ENCODE results near the gene CES1. TPM values are rescaled to one million over a fixed set of nuclear protein-coding genes. Genes with fewer than 3 reads are reported as not detected.
"Not testable (repeated sequence)": the region's sequence is repeated elsewhere in the genome, so short reads cannot be mapped to it uniquely, and the experiment has no call there.

The CES1 gene
- total RNA-seq, result not detected in 2 replicates

DNA sequence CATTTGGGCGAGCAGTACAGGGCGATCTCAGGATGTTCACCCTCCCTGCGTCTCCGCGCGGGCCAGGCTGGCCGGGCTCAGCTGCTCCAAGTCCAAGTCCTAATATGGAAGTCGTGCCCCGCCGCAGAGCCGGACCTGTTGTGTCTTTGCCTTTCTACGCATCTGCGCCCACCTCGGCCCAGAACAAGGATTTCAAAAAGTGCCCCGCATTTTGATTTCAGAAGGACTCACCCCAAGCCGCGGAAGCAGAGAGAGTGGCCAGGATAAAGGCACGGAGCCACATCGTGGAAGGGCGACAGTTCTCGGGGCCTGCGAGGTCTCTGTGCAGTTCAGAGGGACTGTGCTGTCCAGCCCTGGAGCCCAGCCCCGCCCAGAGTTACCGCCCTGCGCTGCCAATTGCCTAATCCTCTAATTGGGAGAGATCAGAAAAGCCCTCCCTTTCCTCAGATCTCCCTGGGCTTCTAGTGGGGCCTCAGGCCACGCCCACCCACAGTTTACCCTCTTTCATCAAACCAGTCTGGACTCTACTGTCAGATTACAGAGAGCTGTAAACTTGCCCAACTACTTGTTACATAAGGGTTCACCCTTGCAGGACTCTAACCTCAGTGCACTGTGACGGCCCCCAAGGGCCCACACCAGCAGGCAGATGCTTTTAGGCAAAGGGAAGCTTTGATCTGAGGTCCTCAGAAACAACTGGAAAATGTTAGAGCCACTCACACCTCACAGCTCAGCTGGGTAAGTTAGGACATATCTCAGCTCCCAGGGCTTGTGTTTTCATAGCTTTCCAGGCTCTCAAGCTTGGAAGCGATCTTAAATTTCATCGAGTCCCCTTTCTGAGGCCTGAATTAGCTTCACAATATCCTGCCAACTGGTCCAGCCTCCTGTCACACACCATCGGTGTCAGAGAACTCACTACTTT, at the start of gene CES1:
Gene CES1 (minus strand): TSS at position 324 of the 919 bp plus-strand sequence. CDS start 41 bp downstream, at position 283.
- peaks cover 3% of the 10 kb centered on the region for H3K27me3 Mint-ChIP-seq (ENCODE audit: insufficient read depth)
- DNase-seq (ENCODE audit: low spot score), result no peak
- H3K4me3 Mint-ChIP-seq, result no peak within 1 kb of the TSS
- H3K9me3 Mint-ChIP-seq, result no peaks in the 10 kb centered on the region
- no peaks in the 10 kb centered on the region for H3K36me3 Mint-ChIP-seq (ENCODE audit: low read depth)
- H3K27ac Mint-ChIP-seq, result no peak within 1 kb of the TSS
- intact Hi-C loops (cut with micrococcal nuclease), result no loop called here
- H3K4me1 Mint-ChIP-seq (ENCODE audit: low read depth), result no peaks in the 10 kb centered on the region

GRCh38 chr16:55876854-55877253, 44.0 kb upstream of the CES1 start:
- no peaks in the 10 kb centered on the region for H3K36me3 Mint-ChIP-seq (ENCODE audit: low read depth)
- no peaks in the 10 kb centered on the region for H3K9me3 Mint-ChIP-seq
- no peak overlapping the region for H3K4me3 Mint-ChIP-seq
- no peaks in the 10 kb centered on the region for H3K4me1 Mint-ChIP-seq (ENCODE audit: low read depth)
- H3K27me3 Mint-ChIP-seq (ENCODE audit: insufficient read depth), result no peaks in the 10 kb centered on the region
- DNase-seq (ENCODE audit: low spot score), result no peak
- intact Hi-C loops (cut with micrococcal nuclease), result no loop called here
- no peak overlapping the region for H3K27ac Mint-ChIP-seq

GRCh38 chr16:55875273-55875672, 42.4 kb upstream of the CES1 start, which contains the start of gene CES5A:
Gene CES5A (minus strand): TSS chr16:55875373. CDS start chr16:55875221, 152 bp downstream.
- no peaks in the 10 kb centered on the region for H3K27me3 Mint-ChIP-seq (ENCODE audit: insufficient read depth)
- intact Hi-C loops (cut with micrococcal nuclease), result no loop called here

DNA sequence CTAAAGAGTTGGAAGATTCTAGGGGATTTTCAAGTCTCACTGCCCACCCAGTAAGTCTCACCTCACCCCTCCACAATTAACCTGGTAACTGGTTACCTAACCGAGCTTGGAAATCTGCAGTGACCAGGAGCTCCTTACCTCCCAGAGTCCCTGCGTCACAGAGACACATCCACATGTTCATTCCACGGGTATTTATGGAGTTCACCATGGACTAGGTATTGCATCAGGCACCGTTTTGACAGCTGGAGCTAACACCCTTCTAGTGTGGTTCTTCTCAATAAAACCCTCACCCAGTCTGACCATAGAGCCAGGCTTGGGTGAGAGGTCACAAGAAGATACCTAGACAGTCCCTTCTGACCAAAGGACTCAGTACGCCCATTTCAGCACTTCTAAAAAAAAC, 40.2 kb upstream of the CES1 start:
- intact Hi-C loops (cut with micrococcal nuclease), result no loop called here
- no peaks in the 10 kb centered on the region for H3K36me3 Mint-ChIP-seq (ENCODE audit: low read depth)
- no peaks in the 10 kb centered on the region for H3K4me1 Mint-ChIP-seq (ENCODE audit: low read depth)
- peaks cover 3% of the 10 kb centered on the region for H3K27me3 Mint-ChIP-seq (ENCODE audit: insufficient read depth)
- no peaks in the 10 kb centered on the region for H3K9me3 Mint-ChIP-seq
- no peak overlapping the region for H3K4me3 Mint-ChIP-seq
- no peak overlapping the region for H3K27ac Mint-ChIP-seq
- no peak for DNase-seq (ENCODE audit: low spot score)

More at GRCh38 chr16:55875273-55875672, 42.4 kb upstream of the CES1 start, which contains the start of gene CES5A:
- Mint-ChIP-seq H3K27ac (no peak within 1 kb of the TSS), H3K4me3 (no peak within 1 kb of the TSS), H3K36me3 (ENCODE audit: low read depth) (no peaks in the 10 kb centered on the region), H3K4me1 (ENCODE audit: low read depth) (no peaks in the 10 kb centered on the region), H3K9me3 (no peaks in the 10 kb centered on the region)
- no peak for DNase-seq (ENCODE audit: low spot score)

GRCh38 chr16:55872130-55872529, 39.2 kb upstream of the CES1 start:
- Mint-ChIP-seq H3K27ac (no peak overlapping the region), H3K4me1 (ENCODE audit: low read depth) (no peaks in the 10 kb centered on the region), H3K27me3 (ENCODE audit: insufficient read depth) (peaks cover 3% of the 10 kb centered on the region), H3K9me3 (no peaks in the 10 kb centered on the region), H3K4me3 (no peak overlapping the region), H3K36me3 (ENCODE audit: low read depth) (no peaks in the 10 kb centered on the region)
- no peak for DNase-seq (ENCODE audit: low spot score)
- intact Hi-C loops (cut with micrococcal nuclease), result no loop called here

- intact Hi-C loops (cut with micrococcal nuclease), result no loop called here
- Mint-ChIP-seq H3K27ac (no peak overlapping the region), H3K27me3 (ENCODE audit: insufficient read depth) (peaks cover 3% of the 10 kb centered on the region), H3K36me3 (ENCODE audit: low read depth) (no peaks in the 10 kb centered on the region), H3K4me3 (no peak overlapping the region), H3K9me3 (no peaks in the 10 kb centered on the region), H3K4me1 (ENCODE audit: low read depth) (no peaks in the 10 kb centered on the region)
- DNase-seq (ENCODE audit: low spot score), result no peak
These were observed 38.6 kb upstream of the CES1 start for GRCh38 chr16:55871411-55872038.

GRCh38 chr16:55868980-55869379, 36.1 kb upstream of the CES1 start:
- Mint-ChIP-seq H3K36me3 (ENCODE audit: low read depth) (no peaks in the 10 kb centered on the region), H3K9me3 (no peaks in the 10 kb centered on the region), H3K27me3 (ENCODE audit: insufficient read depth) (peaks cover 3% of the 10 kb centered on the region), H3K27ac (no peak overlapping the region), H3K4me3 (no peak overlapping the region), H3K4me1 (ENCODE audit: low read depth) (no peaks in the 10 kb centered on the region)
- intact Hi-C loops (cut with micrococcal nuclease), result no loop called here
- DNase-seq (ENCODE audit: low spot score), result no peak

GRCh38 chr16:55868137-55868536, 35.2 kb upstream of the CES1 start:
- peaks cover 3% of the 10 kb centered on the region for H3K27me3 Mint-ChIP-seq (ENCODE audit: insufficient read depth)
- intact Hi-C loops (cut with micrococcal nuclease), result no loop called here
- no peak for DNase-seq (ENCODE audit: low spot score)
- no peak overlapping the region for H3K27ac Mint-ChIP-seq
- H3K4me1 Mint-ChIP-seq (ENCODE audit: low read depth), result no peaks in the 10 kb centered on the region
- no peak overlapping the region for H3K4me3 Mint-ChIP-seq
- no peaks in the 10 kb centered on the region for H3K36me3 Mint-ChIP-seq (ENCODE audit: low read depth)
- H3K9me3 Mint-ChIP-seq, result no peaks in the 10 kb centered on the region

DNA sequence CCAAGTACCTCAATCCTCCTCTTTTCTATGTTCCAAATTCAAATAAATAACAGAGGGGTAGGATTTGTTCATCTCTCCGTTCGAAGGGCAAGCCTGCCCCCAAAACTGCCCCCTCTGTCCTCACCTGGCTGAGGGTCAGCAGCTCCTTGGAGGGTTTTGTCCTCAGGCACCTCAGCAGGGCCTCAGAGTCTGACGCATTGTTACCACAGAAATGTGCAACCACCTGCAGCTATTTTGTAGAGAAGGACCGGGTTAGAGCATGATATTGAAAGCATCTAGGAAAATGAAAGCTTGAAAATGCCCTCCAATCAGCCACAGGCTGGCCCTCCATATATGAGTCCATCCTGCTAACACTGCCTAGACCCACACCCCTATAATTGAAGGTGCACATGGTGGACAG, 28.4 kb upstream of the CES1 start:
- no peak for DNase-seq (ENCODE audit: low spot score)
- H3K36me3 Mint-ChIP-seq (ENCODE audit: low read depth), result no peaks in the 10 kb centered on the region
- H3K27me3 Mint-ChIP-seq (ENCODE audit: insufficient read depth), result no peaks in the 10 kb centered on the region
- intact Hi-C loops (cut with micrococcal nuclease), result no loop called here
- H3K4me3 Mint-ChIP-seq, result no peak overlapping the region
- no peaks in the 10 kb centered on the region for H3K9me3 Mint-ChIP-seq
- H3K27ac Mint-ChIP-seq, result no peak overlapping the region
- no peaks in the 10 kb centered on the region for H3K4me1 Mint-ChIP-seq (ENCODE audit: low read depth)

- H3K4me3 Mint-ChIP-seq; H3K27me3 Mint-ChIP-seq (ENCODE audit: insufficient read depth); H3K9me3 Mint-ChIP-seq; H3K36me3 Mint-ChIP-seq (ENCODE audit: low read depth); DNase-seq (ENCODE audit: low spot score); intact Hi-C loops (cut with micrococcal nuclease); H3K4me1 Mint-ChIP-seq (ENCODE audit: low read depth); H3K27ac Mint-ChIP-seq: not testable (repeated sequence)
These were observed 24.8 kb upstream of the CES1 start for GRCh38 chr16:55857650-55858049.

DNA sequence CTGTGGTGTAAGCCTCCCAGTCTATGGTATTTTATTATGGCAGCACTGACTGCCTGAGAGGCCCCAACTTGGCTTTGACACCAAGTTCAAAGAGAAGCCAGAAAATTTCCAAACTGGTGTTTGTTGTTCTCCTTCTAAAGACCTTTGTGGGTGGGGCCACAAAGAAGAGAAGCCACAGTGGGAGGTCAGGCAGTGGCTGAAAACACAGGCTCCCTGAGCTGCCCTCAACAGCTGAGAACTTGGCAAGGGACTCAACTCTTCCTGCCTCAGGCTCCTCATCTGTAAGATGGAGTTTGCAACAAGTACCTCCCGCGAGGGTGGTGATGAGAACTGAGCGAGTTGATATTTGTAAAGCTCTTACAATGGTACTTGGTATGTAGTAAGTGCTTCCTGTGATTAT, 24.1 kb upstream of the CES1 start:
- no peak for DNase-seq (ENCODE audit: low spot score)
- intact Hi-C loops (cut with micrococcal nuclease), result no loop called here
- no peaks in the 10 kb centered on the region for H3K9me3 Mint-ChIP-seq
- no peak overlapping the region for H3K27ac Mint-ChIP-seq
- no peaks in the 10 kb centered on the region for H3K4me1 Mint-ChIP-seq (ENCODE audit: low read depth)
- no peaks in the 10 kb centered on the region for H3K36me3 Mint-ChIP-seq (ENCODE audit: low read depth)
- H3K27me3 Mint-ChIP-seq (ENCODE audit: insufficient read depth), result no peaks in the 10 kb centered on the region
- H3K4me3 Mint-ChIP-seq, result no peak overlapping the region

GRCh38 chr16:55853114-55853513, 20.2 kb upstream of the CES1 start:
- H3K4me3 Mint-ChIP-seq, result no peak overlapping the region
- H3K9me3 Mint-ChIP-seq, result no peaks in the 10 kb centered on the region
- no peaks in the 10 kb centered on the region for H3K36me3 Mint-ChIP-seq (ENCODE audit: low read depth)
- no peak overlapping the region for H3K27ac Mint-ChIP-seq
- peaks cover 11% of the 10 kb centered on the region for H3K27me3 Mint-ChIP-seq (ENCODE audit: insufficient read depth)
- intact Hi-C loops (cut with micrococcal nuclease), result no loop called here
- no peaks in the 10 kb centered on the region for H3K4me1 Mint-ChIP-seq (ENCODE audit: low read depth)
- no peak for DNase-seq (ENCODE audit: low spot score)

DNA sequence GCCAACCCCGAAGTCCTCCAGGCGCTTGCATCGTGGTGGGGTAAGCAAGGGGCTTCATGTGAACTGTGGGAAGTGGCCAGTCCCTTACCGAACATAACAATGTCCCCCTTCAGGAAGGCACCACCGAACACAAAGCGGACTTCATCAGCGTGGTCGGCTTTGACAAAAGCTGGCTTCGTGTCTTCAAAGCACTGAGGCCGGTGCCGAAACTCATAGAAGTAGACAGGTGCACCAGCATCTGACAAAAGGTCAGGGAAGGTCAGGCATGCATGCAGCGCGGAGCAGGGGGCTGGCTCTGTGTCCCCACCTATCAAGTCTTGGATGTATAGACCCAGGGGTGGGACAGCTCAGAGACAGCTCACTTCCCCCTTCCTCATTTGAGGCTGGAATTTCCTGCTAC, 16.6 kb upstream of the CES1 start:
- Mint-ChIP-seq H3K27ac (no peak overlapping the region), H3K4me3 (no peak overlapping the region), H3K27me3 (ENCODE audit: insufficient read depth) (peaks cover 11% of the 10 kb centered on the region), H3K9me3 (no peaks in the 10 kb centered on the region), H3K36me3 (ENCODE audit: low read depth) (no peaks in the 10 kb centered on the region), H3K4me1 (ENCODE audit: low read depth) (no peaks in the 10 kb centered on the region)
- intact Hi-C loops (cut with micrococcal nuclease), result loop anchor here (10.0 kb wide), 1 partner anchor 305 kb away; no protein-coding TSS in a partner anchor
- no peak for DNase-seq (ENCODE audit: low spot score)
